ENCODE results near the gene ANGPTL8.

ANGPTL8 gene

GRCh38 chr19:11233073-11233472 lies 6.3 kb upstream of the ANGPTL8 start:
- TF ChIP-seq RAD21 (IDR thresholded peaks at IDR 0.05; ENCODE audit: low read depth) = no peak
- TF ChIP-seq EGR1 (IDR thresholded peaks at IDR 0.05) = no peak
- TF ChIP-seq CREB1 (IDR thresholded peaks at IDR 0.05; ENCODE audit: low read depth) = no peak
- no peak for TF ChIP-seq EP300 (IDR thresholded peaks at IDR 0.05; ENCODE audit: borderline replicate concordance)
- no peak for TF ChIP-seq YY1 (IDR thresholded peaks at IDR 0.05; ENCODE audit: low read depth)
- no peak for TF ChIP-seq REST (IDR thresholded peaks at IDR 0.05; ENCODE audit: low read depth)
- TF ChIP-seq, protein P1, sequence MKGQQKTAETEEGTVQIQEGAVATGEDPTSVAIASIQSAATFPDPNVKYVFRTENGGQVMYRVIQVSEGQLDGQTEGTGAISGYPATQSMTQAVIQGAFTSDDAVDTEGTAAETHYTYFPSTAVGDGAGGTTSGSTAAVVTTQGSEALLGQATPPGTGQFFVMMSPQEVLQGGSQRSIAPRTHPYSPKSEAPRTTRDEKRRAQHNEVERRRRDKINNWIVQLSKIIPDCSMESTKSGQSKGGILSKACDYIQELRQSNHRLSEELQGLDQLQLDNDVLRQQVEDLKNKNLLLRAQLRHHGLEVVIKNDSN (IDR thresholded peaks at IDR 0.05) = no peak
- TF ChIP-seq NFIC (IDR thresholded peaks at IDR 0.05) = no peak
- no peak for TF ChIP-seq TCF12 (IDR thresholded peaks at IDR 0.05; ENCODE audit: low read depth)
- TF ChIP-seq TAF1 (IDR thresholded peaks at IDR 0.05; ENCODE audit: low read depth) = no peak
- no peak for TF ChIP-seq TEAD4 (IDR thresholded peaks at IDR 0.05)
- no peak for TF ChIP-seq FOXM1 (IDR thresholded peaks at IDR 0.05; ENCODE audit: borderline replicate concordance, low read depth)
- no peak for TF ChIP-seq ZBTB7A (IDR thresholded peaks at IDR 0.05; ENCODE audit: low read depth)
- no peak for TF ChIP-seq MAX (IDR thresholded peaks at IDR 0.05)
- TF ChIP-seq CEBPB (IDR thresholded peaks at IDR 0.05) = no peak

DNA sequence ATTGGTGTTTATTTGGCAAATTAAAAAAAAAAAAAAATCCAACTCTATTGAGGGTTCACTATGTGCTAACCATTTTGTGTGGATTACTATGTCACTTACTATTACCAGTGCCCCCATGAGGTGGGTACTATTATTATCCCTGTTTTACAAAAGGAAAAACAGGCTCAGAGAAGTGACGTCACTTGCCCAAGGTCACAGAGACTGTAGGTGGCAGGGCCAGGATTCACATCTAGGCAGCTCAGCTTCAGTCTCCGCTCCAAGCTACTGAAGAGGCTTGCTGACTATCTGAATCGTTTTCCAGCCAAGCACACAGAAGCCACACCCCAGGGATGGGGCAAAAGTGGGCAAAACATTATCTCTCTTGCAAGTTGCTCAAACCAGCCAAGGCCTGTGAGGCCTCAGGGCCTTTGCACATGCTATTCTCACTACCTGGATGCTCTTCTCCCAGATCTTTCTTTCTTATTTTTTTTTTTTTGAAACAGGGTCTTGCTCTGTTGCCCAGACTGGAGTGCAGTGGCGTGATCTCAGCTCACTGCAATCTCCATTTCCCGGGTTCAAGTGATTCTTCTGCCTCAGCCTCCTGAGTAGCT lies 4.8 kb upstream of the ANGPTL8 start:
- TF ChIP-seq EGR1 (IDR thresholded peaks at IDR 0.05) (no peak), RAD21 (IDR thresholded peaks at IDR 0.05; ENCODE audit: low read depth) (no peak), MAX (IDR thresholded peaks at IDR 0.05) (no peak), EP300 (IDR thresholded peaks at IDR 0.05; ENCODE audit: borderline replicate concordance) (no peak), YY1 (IDR thresholded peaks at IDR 0.05; ENCODE audit: low read depth) (no peak), FOXM1 (IDR thresholded peaks at IDR 0.05; ENCODE audit: borderline replicate concordance, low read depth) (no peak), REST (IDR thresholded peaks at IDR 0.05; ENCODE audit: low read depth) (no peak), TAF1 (IDR thresholded peaks at IDR 0.05; ENCODE audit: low read depth) (no peak), CREB1 (IDR thresholded peaks at IDR 0.05; ENCODE audit: low read depth) (no peak), TCF12 (IDR thresholded peaks at IDR 0.05; ENCODE audit: low read depth) (no peak), CEBPB (IDR thresholded peaks at IDR 0.05) (no peak), TEAD4 (IDR thresholded peaks at IDR 0.05) (no peak), NFIC (IDR thresholded peaks at IDR 0.05) (no peak), ZBTB7A (IDR thresholded peaks at IDR 0.05; ENCODE audit: low read depth) (no peak)
- TF ChIP-seq, protein P1 (IDR thresholded peaks at IDR 0.05) = no peak

DNA sequence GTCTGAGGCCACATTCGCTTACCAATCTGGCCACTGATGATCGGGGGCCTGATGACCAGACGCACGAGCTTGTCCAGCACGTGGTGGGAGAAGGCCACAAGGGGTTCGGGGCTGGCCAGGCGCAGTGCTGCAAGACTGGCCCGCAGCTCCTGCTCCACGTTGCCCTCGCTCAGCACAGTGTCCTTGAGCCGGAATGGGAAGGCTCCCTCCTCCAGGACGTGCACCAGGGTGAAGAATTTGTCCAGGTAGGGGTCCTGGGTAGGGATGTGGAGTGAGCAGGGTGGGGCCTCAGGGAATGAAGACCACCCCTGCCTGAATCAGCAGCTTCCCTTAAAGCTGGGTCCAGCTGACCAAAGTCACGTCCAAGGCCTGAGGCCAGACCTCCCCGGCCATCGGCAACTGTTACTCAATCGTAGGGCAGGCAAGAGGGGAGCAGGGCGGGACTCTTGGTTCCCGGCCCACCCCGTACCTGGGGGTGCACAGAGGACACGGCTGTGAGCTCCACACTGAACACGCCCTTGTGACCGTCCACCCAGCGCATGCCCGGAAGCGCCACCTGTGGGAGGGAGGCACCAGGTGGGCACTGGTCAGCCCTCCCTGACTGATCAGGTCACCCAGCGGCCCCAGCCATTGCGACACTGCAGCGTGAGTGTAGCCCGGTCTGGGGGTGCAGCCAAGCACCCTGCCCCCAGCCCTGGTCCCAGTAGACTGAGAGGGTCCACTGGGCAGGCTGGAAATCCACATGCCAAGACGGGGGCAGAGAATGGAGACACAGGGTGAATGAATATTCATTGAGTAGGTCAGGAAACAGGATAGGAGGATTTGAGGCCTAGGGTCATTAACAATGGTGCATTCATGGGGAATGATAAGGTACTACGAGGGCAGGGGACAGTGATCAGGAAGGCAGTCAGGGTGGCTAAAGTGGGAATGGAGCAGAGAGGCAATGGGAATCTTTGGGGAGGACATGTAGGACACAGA lies 2.8 kb upstream of the ANGPTL8 start:
- TF ChIP-seq YY1 (IDR thresholded peaks at IDR 0.05; ENCODE audit: low read depth) (no peak), CEBPB (IDR thresholded peaks at IDR 0.05) (no peak)

- no peak for TF ChIP-seq RAD21 (IDR thresholded peaks at IDR 0.05; ENCODE audit: low read depth)
- TF ChIP-seq YY1 (IDR thresholded peaks at IDR 0.05; ENCODE audit: low read depth) = no peak
- no peak for TF ChIP-seq NFIC (IDR thresholded peaks at IDR 0.05)
- no peak for TF ChIP-seq ZBTB7A (IDR thresholded peaks at IDR 0.05; ENCODE audit: low read depth)
- no peak for TF ChIP-seq TEAD4 (IDR thresholded peaks at IDR 0.05)
- TF ChIP-seq FOXM1 (IDR thresholded peaks at IDR 0.05; ENCODE audit: borderline replicate concordance, low read depth) = no peak
- TF ChIP-seq MAX (IDR thresholded peaks at IDR 0.05) = no peak
- TF ChIP-seq REST (IDR thresholded peaks at IDR 0.05; ENCODE audit: low read depth) = no peak
- TF ChIP-seq TCF12 (IDR thresholded peaks at IDR 0.05; ENCODE audit: low read depth) = no peak
- no peak for TF ChIP-seq TAF1 (IDR thresholded peaks at IDR 0.05; ENCODE audit: low read depth)
- TF ChIP-seq, protein P1 (IDR thresholded peaks at IDR 0.05) = no peak
- TF ChIP-seq CREB1 (IDR thresholded peaks at IDR 0.05; ENCODE audit: low read depth) = no peak
- TF ChIP-seq EP300 (IDR thresholded peaks at IDR 0.05; ENCODE audit: borderline replicate concordance) = no peak
- no peak for TF ChIP-seq CEBPB (IDR thresholded peaks at IDR 0.05)
- no peak for TF ChIP-seq EGR1 (IDR thresholded peaks at IDR 0.05)
These were observed 2.1 kb upstream of the ANGPTL8 start for GRCh38 chr19:11237321-11237720.
